RWPE2 (cell line): ENCODE measurements around the gene IL17RA.

ENCODE experiments used
- ATAC-seq: fragments of 200-7000 bp; cut with Tn5 transposase; 3 replicates; pipeline ENCODE4 v1.9.1; 2021; ENCODE audit warnings: low read depth
- DNase-seq: peaks from one replicate; pipeline ENCODE4 v3.0.0-alpha.2; 2020; ENCODE audit warnings: low spot score
- H3K27ac ChIP-seq: fragments of 450-650 bp; 2 replicates; pipeline ENCODE4 v1.5.1; 2017; ENCODE audit warnings: mild to moderate bottlenecking; ENCODE audit not compliant: poor library complexity, severe bottlenecking
- H3K27me3 ChIP-seq: fragments of 250-450 bp; sonication (Bioruptor Pico); 2 replicates; pipeline ENCODE4 v1.5.1; 2021; ENCODE audit warnings: mild to moderate bottlenecking, moderate library complexity; ENCODE audit not compliant: insufficient read depth, poor library complexity, severe bottlenecking
- H3K36me3 ChIP-seq: fragments of 250-450 bp; sonication (Bioruptor Pico); 2 replicates; pipeline ENCODE4 v1.5.1; 2020; ENCODE audit warnings: low read depth, mild to moderate bottlenecking, moderate library complexity
- H3K4me1 ChIP-seq: fragments of 250-450 bp; sonication (Bioruptor Pico); 2 replicates; pipeline ENCODE4 v1.5.1; 2021; ENCODE audit warnings: mild to moderate bottlenecking, moderate library complexity; ENCODE audit not compliant: insufficient read depth, poor library complexity, severe bottlenecking
- H3K4me3 ChIP-seq: fragments of 250-450 bp; sonication (Bioruptor Pico); 2 replicates; pipeline ENCODE4 v1.5.1; 2021; ENCODE audit warnings: mild to moderate bottlenecking, moderate library complexity; ENCODE audit not compliant: severe bottlenecking
- H3K9me3 ChIP-seq: fragments of 250-450 bp; sonication (Bioruptor Pico); 2 replicates; pipeline ENCODE4 v1.5.1; 2021; ENCODE audit warnings: mild to moderate bottlenecking, moderate library complexity; ENCODE audit not compliant: severe bottlenecking
- TF ChIP-seq, protein P1 (sequence below): fragments of 450-650 bp; IDR thresholded peaks from one replicate; pipeline ENCODE4 v1.5.1; 2017; ENCODE audit warnings: mild to moderate bottlenecking, moderate library complexity; ENCODE audit not compliant: poor library complexity, severe bottlenecking

The IL17RA gene

DNA sequence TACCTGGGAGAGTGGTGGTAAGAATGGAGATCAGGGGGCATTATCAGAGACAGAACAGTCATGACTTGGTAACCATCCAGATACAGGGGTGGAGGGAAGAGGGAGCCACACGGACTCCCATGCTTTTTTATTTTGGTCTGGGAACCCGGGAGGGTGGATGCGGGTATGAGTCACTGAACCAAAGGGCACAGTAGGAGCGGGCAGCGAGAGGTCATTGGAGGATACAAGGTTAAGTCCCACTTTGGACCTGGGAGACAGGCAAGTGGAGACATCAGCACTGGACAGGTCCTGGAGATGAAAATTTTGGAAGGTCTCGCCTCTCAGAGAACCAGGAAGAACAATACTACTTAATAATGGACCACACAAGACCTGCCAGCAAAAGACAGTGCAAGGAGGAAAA, 67.5 kb downstream of the IL17RA start:
- peaks cover 13% of the 10 kb centered on the region for H3K4me1 ChIP-seq
- H3K9me3 ChIP-seq: no peaks in the 10 kb centered on the region
- peaks cover 10% of the 10 kb centered on the region for H3K36me3 ChIP-seq
- ATAC-seq (no peak), DNase-seq (no peak)
- no peak overlapping the region for H3K4me3 ChIP-seq
- no peaks in the 10 kb centered on the region for H3K27me3 ChIP-seq
- TF ChIP-seq, protein P1, sequence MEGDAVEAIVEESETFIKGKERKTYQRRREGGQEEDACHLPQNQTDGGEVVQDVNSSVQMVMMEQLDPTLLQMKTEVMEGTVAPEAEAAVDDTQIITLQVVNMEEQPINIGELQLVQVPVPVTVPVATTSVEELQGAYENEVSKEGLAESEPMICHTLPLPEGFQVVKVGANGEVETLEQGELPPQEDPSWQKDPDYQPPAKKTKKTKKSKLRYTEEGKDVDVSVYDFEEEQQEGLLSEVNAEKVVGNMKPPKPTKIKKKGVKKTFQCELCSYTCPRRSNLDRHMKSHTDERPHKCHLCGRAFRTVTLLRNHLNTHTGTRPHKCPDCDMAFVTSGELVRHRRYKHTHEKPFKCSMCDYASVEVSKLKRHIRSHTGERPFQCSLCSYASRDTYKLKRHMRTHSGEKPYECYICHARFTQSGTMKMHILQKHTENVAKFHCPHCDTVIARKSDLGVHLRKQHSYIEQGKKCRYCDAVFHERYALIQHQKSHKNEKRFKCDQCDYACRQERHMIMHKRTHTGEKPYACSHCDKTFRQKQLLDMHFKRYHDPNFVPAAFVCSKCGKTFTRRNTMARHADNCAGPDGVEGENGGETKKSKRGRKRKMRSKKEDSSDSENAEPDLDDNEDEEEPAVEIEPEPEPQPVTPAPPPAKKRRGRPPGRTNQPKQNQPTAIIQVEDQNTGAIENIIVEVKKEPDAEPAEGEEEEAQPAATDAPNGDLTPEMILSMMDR: no peak
- H3K27ac ChIP-seq: no peak overlapping the region

DNA sequence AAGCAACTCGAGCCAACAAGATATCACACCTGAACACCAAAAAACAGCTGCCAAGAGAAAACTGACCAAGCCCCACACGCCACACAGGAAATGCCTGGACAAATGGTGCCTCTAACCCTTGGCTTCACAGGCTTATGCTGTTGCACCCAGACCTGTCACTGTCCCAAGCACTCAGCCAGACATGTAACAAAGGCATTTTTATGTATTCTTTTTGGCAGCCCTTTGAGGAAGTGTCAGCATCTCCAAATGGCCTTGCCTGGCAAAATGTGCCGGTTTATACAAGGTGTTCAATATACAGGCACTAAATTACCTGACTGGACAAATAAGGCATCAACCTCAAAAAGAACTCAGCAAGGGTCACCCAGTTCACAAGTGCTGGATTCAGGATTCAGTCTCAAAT, 68.2 kb downstream of the IL17RA start:
- no peaks in the 10 kb centered on the region for H3K27me3 ChIP-seq
- peaks cover 14% of the 10 kb centered on the region for H3K36me3 ChIP-seq
- H3K4me1 ChIP-seq: peaks cover 19% of the 10 kb centered on the region
- no peak overlapping the region for H3K27ac ChIP-seq
- no peaks in the 10 kb centered on the region for H3K9me3 ChIP-seq
- no peak for ATAC-seq
- H3K4me3 ChIP-seq: no peak overlapping the region
- TF ChIP-seq, protein P1: no peak
- DNase-seq: no peak

DNA sequence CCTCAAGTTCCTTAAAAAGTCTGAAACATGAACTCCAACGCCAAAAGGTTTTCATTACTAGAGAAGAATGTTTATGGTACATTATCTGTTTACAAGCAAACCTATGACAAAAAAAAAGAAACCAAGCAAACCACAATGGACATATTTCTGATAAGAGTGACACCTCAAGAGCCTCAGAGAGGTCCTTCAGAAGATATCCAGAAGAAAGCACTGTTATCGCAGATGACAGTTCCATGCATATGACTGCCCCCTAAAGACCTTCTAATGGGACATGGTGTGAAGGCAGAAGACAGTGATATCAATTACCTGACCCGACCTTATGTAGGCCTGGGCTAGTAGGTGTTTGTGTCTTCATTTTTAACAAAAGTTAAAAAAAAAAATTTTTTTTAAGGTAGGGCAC, 71.1 kb downstream of the IL17RA start:
- H3K36me3 ChIP-seq: peaks cover 8% of the 10 kb centered on the region

DNA sequence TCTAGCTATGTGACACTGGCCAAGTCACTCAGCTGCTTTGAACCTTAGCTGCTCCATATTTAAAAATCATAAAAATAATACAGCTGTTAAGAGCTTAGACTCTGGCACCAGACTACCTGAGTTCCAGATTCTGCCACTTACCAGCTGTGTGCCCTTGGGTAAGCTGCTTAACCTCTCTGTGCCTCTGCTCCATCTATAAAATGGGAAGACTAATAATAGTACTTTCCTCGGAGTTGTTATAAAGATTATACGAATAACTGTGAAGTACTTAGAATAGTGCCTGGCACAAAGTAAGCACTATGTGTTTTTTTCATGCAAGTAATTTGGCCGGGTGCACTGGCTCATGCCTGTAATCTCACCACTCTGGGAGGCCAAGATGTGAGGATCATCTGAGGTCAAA, 72.9 kb downstream of the IL17RA start:
- TF ChIP-seq, protein P1: no peak
- no peak for DNase-seq
- no peaks in the 10 kb centered on the region for H3K9me3 ChIP-seq
- H3K27me3 ChIP-seq: no peaks in the 10 kb centered on the region
- no peak for ATAC-seq
- H3K36me3 ChIP-seq: peaks cover 8% of the 10 kb centered on the region
- no peak overlapping the region for H3K27ac ChIP-seq
- H3K4me3 ChIP-seq: peak overlapping the region; percentile 77
- peaks cover 13% of the 10 kb centered on the region for H3K4me1 ChIP-seq

More for the DNA sequence above, 71.1 kb downstream of the IL17RA start:
- TF ChIP-seq, protein P1: no peak
- Histone ChIP-seq H3K27ac (no peak overlapping the region), H3K9me3 (no peaks in the 10 kb centered on the region), H3K4me1 (peaks cover 16% of the 10 kb centered on the region), H3K27me3 (no peaks in the 10 kb centered on the region), H3K4me3 (no peak overlapping the region)
- DNase-seq: no peak
- ATAC-seq: no peak

DNA sequence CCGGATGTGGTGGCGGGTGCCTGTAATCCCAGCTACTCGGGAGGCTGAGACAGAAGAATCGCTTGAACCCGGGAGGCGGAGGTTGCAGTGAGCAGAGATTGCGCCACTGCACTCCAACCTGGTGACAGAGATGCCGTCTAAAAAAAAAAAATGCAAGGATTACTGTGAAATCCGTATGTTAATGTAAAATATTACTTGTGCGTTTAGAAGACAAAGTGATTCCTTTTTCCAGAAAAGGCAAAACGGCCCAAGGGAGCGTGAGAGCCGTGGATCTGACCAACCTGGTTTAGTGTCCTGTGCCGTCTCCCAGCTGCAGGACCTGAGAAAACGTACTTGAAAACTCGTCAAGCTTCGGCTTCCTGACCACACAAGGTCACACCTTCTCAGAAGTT, 73.4 kb downstream of the IL17RA start:
- peak overlapping the region; percentile 77 for H3K4me3 ChIP-seq
- H3K27ac ChIP-seq: peak overlapping the region; percentile 76
- ATAC-seq (no peak), DNase-seq (no peak)
- H3K27me3 ChIP-seq: no peaks in the 10 kb centered on the region
- H3K36me3 ChIP-seq: peaks cover 8% of the 10 kb centered on the region
- TF ChIP-seq, protein P1: no peak
- no peaks in the 10 kb centered on the region for H3K9me3 ChIP-seq
- peaks cover 13% of the 10 kb centered on the region for H3K4me1 ChIP-seq
